PC-3 (cell line): ENCODE results near the gene NLRP6. TPM values are rescaled to one million over a fixed set of nuclear protein-coding genes. Genes with fewer than 3 reads are reported as not detected.

ENCODE experiments used
- ATAC-seq: fragments of 200-7000 bp; cut with Tn5 transposase; 2 replicates; pipeline ENCODE4 v1.9.1; 2020; ENCODE audit warnings: mild to moderate bottlenecking, moderate library complexity
- BruUV-seq: library from RNA; stranded (reverse); fragments of 400-500 nt; replicated peaks from 2 replicates; lab custom pipeline; 2021; lab: Mats Ljungman, UMichigan
- CTCF ChIA-PET: fragments of 300-600 bp; sonication (Branson Sonifier 250); formaldehyde crosslinking; loops from one replicate; lab custom pipeline; 2022; ENCODE audit warnings: antibody characterized with exemption; lab: Charles Lee
- POLR2A ChIA-PET: fragments of 300-600 bp; sonication (Branson Sonifier 250); formaldehyde crosslinking; loops from one replicate; lab custom pipeline; 2022; ENCODE audit warnings: antibody characterized with exemption; ENCODE audit not compliant: unreplicated experiment; lab: Charles Lee
- DNase-seq: peaks from one replicate; pipeline ENCODE4 v3.0.0-alpha.2; 2015
- H2AFZ ChIP-seq: fragments of 300-600 bp; sonication (generic); 2 replicates; pipeline ENCODE4 v1.6.0; 2016; ENCODE audit warnings: antibody characterized with exemption, low read length
- H3F3A ChIP-seq: fragments of 300-600 bp; sonication (generic); one replicate; pipeline ENCODE4 v1.6.0; 2017; ENCODE audit warnings: antibody characterized with exemption, low read length, control low read depth, mild to moderate bottlenecking; ENCODE audit not compliant: unreplicated experiment
- H3K27ac ChIP-seq: fragments of 300-600 bp; sonication (generic); 2 replicates; pipeline ENCODE4 v1.5.1; 2016; ENCODE audit warnings: mild to moderate bottlenecking, low read length
- H3K27me3 ChIP-seq: fragments of 300-600 bp; sonication (generic); 2 replicates; pipeline ENCODE4 v1.6.1; 2016; ENCODE audit warnings: low read length, mixed read lengths
- H3K36me3 ChIP-seq: fragments of 300-600 bp; sonication (generic); 2 replicates; pipeline ENCODE4 v1.6.1; 2016; ENCODE audit warnings: low read depth, mixed run types, low read length, mixed read lengths
- H3K4me1 ChIP-seq: fragments of 300-600 bp; sonication (generic); 2 replicates; pipeline ENCODE4 v1.5.1; 2016; ENCODE audit warnings: low read length; ENCODE audit not compliant: insufficient read depth
- H3K4me2 ChIP-seq: fragments of 300-600 bp; sonication (generic); 2 replicates; pipeline ENCODE4 v1.6.0; 2016; ENCODE audit warnings: low read length
- H3K4me3 ChIP-seq: fragments of 300-600 bp; sonication (generic); 2 replicates; pipeline ENCODE4 v1.5.1; 2016; ENCODE audit warnings: mild to moderate bottlenecking, low read length, mixed read lengths
- H3K79me2 ChIP-seq: fragments of 300-600 bp; sonication (generic); 2 replicates; pipeline ENCODE4 v1.6.1; 2017; ENCODE audit warnings: low read length, mixed read lengths
- H3K9ac ChIP-seq: fragments of 300-600 bp; sonication (generic); 2 replicates; pipeline ENCODE4 v1.6.0; 2016; ENCODE audit warnings: mild to moderate bottlenecking, low read length
- H3K9me2 ChIP-seq: fragments of 300-600 bp; sonication (generic); replicated peaks from 2 replicates; pipeline ENCODE4 v1.6.1; 2016; ENCODE audit warnings: mixed run types, low read length, mixed read lengths
- H3K9me3 ChIP-seq: fragments of 300-600 bp; sonication (generic); 2 replicates; pipeline ENCODE4 v1.6.1; 2016; ENCODE audit warnings: low read length, mixed read lengths
- H4K20me1 ChIP-seq: fragments of 300-600 bp; sonication (generic); 2 replicates; pipeline ENCODE4 v1.6.1; 2016; ENCODE audit warnings: low read length, mixed read lengths
- EZH2 ChIP-seq: fragments of 300-600 bp; sonication (generic); IDR thresholded peaks from one replicate; pipeline ENCODE4 v1.6.1; 2017; ENCODE audit warnings: antibody characterized with exemption, mild to moderate bottlenecking, low read length; ENCODE audit not compliant: unreplicated experiment
- EZH2phosphoT487 ChIP-seq: fragments of 300-600 bp; sonication (generic); IDR thresholded peaks from 2 replicates; pipeline ENCODE4 v1.6.1; 2018; ENCODE audit warnings: mild to moderate bottlenecking, antibody characterized with exemption, low read length, borderline replicate concordance
- intact Hi-C: fragments of 100-400 bp; cut with micrococcal nuclease; formaldehyde crosslinking; loops from 2 replicates; pipeline ENCODE4 v1.9.0; 2023
- total RNA-seq: library from RNA; depleted of rRNA; stranded (reverse); fragments of >200 nt; gene quantifications from 2 replicates; pipeline ENCODE4 v1.2.3, GENCODE V29; 2014
- TF ChIP-seq, protein P1 (sequence below): fragments of 300-600 bp; sonication (generic); conservative IDR thresholded peaks from 2 replicates; pipeline ENCODE4 v1.5.1; 2017; ENCODE audit warnings: antibody characterized with exemption, low read depth, mild to moderate bottlenecking, low read length

The NLRP6 gene
- total RNA-seq, 1 experiment from 2014 or later, result not detected

DNA sequence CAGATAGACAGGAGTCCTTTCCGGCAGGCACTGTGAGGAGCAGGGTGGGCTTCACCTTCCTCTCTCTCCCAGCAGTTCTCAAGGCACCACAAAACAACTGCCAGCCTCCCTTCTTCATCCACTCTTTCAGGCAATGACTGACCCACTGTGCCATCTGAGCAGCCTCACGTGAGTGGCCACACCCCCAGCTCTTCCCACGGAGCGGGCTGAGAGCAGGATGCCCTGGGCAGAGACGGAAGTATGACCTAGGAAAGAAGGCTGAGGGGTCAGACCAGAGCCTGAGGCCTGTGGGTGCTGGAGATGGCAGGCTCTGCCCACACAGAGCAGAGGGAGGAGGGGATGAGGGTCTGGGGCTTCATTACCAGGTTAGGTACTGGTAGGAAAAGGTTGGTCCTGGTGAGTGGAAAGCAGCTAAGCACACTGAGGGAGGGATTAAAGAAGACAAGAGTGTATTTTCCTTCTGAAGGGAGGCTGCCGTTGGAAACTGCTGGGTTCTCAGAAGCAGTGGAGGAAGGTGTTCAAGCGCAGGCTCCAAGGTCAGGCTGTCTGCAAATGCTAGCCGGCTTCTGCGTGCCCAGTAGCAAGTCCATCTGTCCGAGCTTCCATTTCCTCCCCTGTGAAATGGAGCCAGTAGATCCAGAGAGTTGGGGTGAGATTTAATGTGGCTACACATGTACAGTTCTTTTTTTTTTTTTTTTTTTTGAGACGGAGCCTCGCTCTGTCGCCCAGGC, 4.6 kb downstream of the NLRP6 start:
- Histone ChIP-seq H3K36me3 (no peaks in the 10 kb centered on the region), H3K27ac (no peak overlapping the region), H3K9me2 (no peaks in the 10 kb centered on the region), H3K9me3 (no peaks in the 10 kb centered on the region), H3K9ac (no peak overlapping the region), H2AFZ (no peak overlapping the region), H3K79me2 (no peaks in the 10 kb centered on the region), H3K4me2 (no peak overlapping the region), H3F3A (no peaks in the 10 kb centered on the region), H3K4me3 (no peak overlapping the region), H4K20me1 (no peaks in the 10 kb centered on the region), H3K4me1 (no peaks in the 10 kb centered on the region), H3K27me3 (peaks cover 22% of the 10 kb centered on the region)
- ChIA-PET POLR2A (interaction anchor here (0.6 to 0.7 kb wide), 2 partner anchors 66 to 124 kb away, joined by 3 to 9 read pairs; no protein-coding TSS in a partner anchor), CTCF (no interaction called here)
- DNase-seq (no peak), ATAC-seq (no peak)
- intact Hi-C loops, result no loop called here
- TF ChIP-seq EZH2phosphoT487 (no peak), EZH2 (no peak)
- TF ChIP-seq, protein P1, sequence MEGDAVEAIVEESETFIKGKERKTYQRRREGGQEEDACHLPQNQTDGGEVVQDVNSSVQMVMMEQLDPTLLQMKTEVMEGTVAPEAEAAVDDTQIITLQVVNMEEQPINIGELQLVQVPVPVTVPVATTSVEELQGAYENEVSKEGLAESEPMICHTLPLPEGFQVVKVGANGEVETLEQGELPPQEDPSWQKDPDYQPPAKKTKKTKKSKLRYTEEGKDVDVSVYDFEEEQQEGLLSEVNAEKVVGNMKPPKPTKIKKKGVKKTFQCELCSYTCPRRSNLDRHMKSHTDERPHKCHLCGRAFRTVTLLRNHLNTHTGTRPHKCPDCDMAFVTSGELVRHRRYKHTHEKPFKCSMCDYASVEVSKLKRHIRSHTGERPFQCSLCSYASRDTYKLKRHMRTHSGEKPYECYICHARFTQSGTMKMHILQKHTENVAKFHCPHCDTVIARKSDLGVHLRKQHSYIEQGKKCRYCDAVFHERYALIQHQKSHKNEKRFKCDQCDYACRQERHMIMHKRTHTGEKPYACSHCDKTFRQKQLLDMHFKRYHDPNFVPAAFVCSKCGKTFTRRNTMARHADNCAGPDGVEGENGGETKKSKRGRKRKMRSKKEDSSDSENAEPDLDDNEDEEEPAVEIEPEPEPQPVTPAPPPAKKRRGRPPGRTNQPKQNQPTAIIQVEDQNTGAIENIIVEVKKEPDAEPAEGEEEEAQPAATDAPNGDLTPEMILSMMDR, result no peak
- no TSS peak for BruUV-seq

DNA sequence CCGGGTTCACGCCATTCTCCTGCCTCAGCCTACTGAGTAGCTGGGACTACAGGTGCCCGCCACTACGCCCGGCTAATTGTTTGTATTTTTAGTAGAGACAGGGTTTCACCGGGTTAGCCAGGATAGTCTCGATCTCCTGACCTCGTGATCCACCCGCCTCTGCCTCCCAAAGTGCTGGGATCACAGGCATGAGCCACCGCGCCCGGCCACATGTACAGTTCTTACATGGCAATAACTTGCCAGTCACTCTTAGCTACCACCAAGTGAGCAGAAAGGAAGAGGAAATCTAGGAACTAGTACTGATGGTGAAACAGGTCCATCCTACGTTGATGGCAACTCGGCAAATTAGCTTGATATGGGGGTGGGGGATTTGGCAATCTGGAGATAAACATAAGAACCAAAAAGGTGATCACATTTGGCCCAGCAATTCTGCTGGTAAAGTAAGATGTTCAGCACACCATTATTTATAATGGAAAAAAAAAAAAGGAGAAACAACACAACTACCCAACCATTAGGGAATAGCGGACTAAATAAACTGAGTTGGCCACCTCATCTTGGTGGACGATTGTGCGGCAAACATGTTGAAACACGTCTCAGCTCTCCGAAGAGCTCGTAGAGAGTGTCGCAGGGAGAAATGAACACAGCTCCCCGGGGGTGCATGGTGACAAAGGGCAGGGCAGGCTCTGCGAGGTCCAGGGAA, 5.3 kb downstream of the NLRP6 start:
- Histone ChIP-seq H3K9ac (no peak overlapping the region), H3K27me3 (peaks cover 22% of the 10 kb centered on the region), H3K36me3 (no peaks in the 10 kb centered on the region), H3F3A (no peaks in the 10 kb centered on the region), H3K4me2 (no peak overlapping the region), H3K27ac (no peak overlapping the region), H3K79me2 (no peaks in the 10 kb centered on the region), H2AFZ (no peak overlapping the region), H3K9me2 (no peaks in the 10 kb centered on the region), H3K9me3 (no peaks in the 10 kb centered on the region), H3K4me3 (no peak overlapping the region), H4K20me1 (no peaks in the 10 kb centered on the region), H3K4me1 (no peaks in the 10 kb centered on the region)
- intact Hi-C loops, result no loop called here
- BruUV-seq, result no TSS peak
- ATAC-seq, result no peak
- DNase-seq, result no peak
- TF ChIP-seq EZH2 (no peak), EZH2phosphoT487 (no peak)
- TF ChIP-seq, protein P1, result no peak
- ChIA-PET CTCF (no interaction called here), POLR2A (interaction anchor here (0.7 kb wide), 1 partner anchor 67 kb away, joined by 9 read pairs; no protein-coding TSS in a partner anchor)
